Inflammatory macrophage treated with lipopolysaccharide for 1 hour (primary cell): ENCODE data around the gene S100A14.
"Not testable (repeated sequence)": the region's sequence is repeated elsewhere in the genome, so short reads cannot be mapped to it uniquely, and the experiment has no call there.

Source experiments
- DNase-seq, 2 donors: peaks; one replicate each; pipeline ENCODE4 v3.0.0-alpha.2; 2020 to 2022

Gene S100A14

DNA sequence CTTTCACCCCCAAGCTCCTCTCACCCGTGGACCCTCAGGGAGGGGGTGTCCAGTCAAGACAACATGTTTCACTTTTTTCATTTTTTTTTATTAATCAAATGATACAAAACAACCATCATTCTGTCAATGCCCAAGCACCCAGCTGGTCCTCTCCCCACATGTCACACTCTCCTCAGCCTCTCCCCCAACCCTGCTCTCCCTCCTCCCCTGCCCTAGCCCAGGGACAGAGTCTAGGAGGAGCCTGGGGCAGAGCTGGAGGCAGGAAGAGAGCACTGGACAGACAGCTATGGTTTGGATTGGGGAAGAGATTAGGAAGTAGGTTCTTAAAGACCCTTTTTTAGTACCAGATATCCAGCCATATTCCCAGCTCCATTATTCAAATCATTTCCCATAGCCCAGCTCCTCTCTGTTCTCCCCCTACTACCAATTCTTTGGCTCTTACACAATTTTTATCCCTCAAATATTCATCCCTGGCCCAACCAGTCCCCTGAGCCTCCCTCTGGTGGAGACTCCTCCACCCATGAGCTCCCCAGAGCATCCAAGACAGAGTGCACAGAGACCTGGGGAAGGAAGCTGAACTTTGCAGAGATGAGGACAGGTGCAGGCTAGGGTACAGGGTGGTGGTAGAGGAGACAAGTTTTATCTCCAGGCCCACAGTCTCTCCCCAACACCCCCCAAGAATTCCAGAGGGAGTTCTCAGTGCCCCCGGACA lies 1.8 kb downstream of the S100A14 start:
- no peak for DNase-seq

DNA sequence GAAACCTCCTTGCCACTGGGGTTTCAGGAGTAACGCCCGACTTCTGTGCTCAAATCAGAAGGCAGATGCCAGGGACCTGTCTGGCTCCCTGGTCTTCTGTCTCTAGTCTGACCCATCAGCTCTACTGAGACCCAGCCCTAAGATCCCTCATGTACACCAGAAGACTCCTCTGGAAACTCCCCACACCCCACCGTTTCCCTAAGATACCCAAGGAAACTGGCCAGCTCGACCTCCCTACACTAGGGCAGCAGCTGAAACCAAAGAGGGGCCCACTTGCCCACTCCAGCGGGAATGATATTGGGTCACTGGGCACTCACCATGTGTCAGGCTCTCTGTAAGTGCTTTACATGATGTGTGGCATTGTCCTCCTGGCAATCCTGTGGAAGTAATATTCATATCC lies 2.7 kb downstream of the S100A14 start:
- DNase-seq: no peak

DNA sequence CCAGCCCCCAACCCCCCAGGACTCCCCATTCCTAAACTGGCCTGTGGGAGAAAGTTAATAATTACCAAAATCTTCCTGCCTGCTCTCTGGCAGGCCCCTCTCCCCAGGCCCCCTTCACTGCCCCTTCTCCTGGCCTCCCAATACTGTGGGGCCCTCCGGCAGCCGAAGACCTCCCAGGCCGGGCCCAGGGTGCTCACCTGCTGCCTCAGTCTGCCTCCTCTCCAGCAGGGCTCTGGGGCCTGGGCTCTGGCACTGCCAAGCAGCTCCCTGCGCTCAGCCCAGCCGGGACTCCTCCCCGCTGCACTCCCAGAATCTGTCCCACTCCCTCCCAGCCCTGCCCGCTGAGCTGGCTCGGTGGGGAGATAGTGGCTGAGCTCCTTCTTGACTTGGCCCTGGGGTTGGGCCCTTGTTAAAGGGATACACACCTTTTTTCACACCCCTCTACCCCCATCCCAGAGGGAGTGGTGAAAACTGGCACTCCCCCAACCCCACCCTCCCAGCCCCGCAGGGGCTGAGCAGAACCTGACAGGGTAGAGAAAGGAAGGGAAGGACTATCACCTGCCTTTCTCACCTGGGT lies 3.3 kb downstream of the S100A14 start, which contains the start of gene S100A16:
Gene S100A16, minus strand, starts transcription at position 383 of the 577 bp plus-strand sequence. CDS start 4,986 bp downstream, outside the sequence.
- DNase-seq: no peak

DNA sequence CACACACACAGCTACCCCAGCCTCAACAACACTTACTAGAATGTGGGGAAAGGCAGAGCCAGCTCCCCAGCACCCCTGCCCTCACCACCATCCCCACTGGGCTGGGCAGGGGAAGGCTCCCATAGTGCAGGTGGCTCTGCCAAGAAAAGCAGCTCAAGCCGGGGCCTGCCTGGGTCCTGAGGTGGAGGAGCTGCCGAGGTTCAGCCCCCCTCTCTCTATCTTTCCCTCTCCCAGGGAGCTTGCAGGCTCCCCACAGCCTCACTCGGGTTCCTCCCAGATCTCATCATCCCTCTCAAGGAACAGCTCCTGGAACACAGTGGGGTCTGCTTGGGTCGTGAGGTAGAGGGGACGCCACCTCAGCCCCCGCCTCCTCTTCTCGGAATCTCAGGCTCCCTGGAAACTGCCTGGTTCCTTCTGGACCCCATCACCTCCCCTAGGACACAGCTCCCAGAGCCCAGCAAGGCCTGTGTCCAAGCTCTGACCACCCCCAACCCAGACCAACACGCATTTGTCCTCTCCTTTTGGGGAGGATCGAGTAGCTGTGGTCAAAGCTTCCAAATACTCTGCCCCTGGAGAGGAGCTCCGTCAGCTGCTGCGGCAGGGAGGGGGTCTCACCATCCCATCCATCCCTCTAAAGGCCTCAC lies 3.9 kb downstream of the S100A14 start:
- DNase-seq: no peak

DNA sequence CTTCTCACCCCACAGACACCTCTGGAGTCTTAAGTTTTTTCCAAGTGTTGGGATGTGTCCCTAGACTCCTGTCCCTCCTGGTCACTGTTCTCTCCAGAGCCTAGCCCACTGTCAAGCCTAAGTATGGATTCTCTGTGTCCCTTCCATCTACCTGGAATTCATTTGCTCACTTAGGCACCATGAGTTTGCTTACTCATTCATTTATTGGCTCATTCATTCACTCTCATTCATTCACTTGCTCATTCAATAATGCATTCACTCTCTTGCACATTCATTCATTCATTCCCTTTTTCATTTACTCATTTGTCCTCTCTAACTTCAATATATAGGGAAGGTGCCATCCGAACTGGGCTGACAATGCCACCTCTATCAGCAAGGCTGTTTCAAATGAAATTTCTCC lies 4.8 kb downstream of the S100A14 start:
- DNase-seq: no peak

DNA sequence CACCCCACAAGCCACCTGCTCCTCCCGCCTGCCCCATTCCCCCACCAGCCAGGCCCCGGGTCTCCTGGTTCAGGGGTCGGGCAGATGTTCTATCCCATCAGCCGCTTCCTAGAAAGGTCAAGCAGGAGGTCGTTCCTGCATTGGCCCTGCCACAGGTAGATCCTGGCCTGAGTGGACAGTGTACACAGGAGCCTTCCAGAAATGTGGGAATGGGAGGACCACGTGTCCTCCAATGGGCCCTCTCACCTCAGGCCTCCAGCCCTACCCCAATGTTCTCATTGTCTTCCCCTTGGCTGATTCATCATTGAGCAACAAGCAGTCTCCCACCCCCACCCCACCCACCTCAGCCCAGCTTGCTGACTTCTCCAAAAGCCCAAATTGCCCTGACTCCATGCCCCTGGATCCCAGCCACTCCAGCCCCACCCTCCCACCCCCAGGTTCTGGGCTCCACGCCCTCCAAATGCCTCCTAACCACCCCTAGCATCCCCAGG lies 5.3 kb downstream of the S100A14 start:
- DNase-seq: peak; percentile 62 to 78

DNA sequence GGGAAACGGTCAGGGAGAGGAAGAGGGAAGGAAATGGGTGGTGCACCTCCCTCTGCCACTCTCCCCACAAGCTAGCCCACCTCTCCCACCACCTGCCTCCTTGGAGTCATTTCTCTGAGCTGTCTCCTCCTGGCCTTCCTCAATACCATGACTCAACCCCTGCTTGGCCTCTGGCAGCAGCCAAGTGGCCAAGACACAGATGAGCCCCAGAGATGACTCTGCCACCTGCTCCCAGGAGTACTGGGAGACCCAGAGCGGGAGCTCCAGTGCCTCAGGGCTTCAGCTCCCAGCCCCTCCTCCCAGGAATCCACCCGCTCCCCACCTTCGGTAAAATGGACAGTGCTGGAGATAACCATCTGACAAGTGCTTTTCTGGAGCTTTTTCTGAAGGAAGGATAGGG lies 5.8 kb downstream of the S100A14 start:
- peak; percentile 29 to 51 for DNase-seq

DNA sequence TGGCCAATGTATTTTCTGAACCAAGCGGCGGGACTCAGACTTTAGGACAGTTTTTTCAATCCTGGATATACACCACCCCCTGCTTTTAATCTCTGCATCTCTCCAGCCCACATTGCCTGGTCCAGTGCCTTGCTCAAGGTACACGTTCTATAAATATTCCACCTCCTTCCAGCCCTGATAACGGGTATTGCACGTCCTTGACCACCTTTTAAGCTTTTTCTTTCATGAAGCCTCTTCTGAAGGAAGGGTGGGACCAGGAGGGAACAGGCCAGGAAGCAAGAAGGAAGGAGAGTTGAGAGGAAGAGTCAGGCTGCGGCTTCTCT lies 6.6 kb downstream of the S100A14 start:
- DNase-seq: no peak

DNA sequence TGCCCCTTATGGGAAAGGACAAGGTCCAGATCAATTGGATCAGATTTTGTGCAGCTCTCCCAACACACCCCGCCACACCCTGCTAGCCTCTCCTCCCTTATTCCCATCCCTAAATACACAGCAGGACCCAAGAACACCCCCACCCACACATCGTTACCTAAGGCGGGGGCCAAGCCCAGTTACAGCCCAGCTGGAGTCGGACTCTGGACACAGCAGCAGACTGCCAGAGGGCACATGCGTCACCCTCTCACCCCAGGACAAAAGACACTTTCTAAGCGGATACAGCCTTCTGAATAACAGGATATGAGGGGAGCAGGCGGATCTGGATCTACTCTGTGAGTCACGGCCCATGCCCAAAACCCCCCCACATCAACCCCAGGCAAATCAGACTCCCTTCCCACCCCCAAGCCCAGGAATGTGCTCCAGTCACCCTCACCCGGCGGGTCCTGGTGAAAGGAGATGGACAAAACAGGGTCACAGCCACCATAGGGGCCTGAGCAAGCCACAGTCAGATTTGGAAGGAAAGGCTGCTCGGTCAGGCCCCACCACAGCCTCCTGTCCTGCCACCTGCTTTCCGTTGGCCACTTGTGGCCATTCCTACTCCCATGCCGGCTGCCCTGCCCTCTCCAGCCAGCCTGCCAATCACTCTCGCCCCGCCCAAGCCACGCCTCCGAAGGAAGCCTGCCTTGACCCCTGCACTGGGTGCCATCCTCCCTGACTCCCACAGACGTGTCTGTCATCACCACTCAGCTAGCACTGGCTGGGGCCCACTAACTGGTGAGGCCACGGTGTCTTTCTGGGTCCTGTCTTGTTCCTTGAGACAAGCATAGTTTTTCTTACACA lies 7.2 kb downstream of the S100A14 start:
- DNase-seq: peak; percentile 80 to 85

DNA sequence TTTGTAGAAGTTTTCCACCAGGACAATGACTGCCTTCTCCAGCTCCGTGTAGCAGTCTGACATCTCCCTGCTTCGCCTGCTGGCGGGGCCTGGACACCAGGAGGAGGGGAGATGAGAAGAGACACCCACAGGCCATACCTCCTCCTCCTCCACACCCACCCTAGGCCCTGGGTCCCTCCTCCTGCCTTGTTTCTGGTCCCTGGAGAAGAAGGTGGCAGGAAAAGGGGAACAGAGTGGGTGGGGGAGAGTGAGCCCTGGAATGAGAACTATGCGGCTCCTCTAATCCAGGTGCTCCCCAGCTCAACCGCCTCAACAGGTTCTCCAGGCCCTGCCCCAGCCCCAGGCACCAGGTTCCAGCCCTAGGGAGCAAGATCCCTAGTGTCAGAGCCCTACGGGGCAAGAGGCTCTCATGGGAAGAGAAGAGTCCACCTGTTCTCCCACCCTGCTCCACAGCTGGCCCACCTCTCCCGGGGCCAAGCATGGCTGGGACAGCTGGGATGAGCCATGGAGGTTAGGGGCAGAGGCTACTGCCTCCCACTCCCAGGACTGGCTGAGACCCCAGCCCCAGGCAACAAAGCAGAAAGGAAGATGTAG lies 7.9 kb downstream of the S100A14 start:
- DNase-seq: no peak

DNA sequence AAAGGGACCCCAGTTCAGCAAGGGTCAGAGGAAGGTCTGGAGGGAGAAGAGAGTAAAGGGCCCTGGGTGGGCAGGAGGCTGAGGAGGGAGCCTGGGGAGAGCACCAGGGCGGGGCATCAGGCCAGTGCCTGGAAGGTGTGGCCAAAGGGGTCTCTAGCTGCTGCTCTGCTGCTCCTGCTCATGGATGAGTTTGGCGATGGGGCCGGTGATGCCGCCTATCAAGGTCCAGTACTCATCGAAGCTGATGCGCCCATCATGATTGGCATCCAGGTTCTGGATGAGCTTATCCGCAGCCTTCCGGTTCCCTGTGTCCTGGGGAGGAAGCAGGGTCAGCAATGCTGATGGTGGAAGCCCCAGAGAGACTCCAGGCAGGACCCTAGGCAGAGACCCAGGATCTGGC lies 8.7 kb downstream of the S100A14 start:
- no peak for DNase-seq

DNA sequence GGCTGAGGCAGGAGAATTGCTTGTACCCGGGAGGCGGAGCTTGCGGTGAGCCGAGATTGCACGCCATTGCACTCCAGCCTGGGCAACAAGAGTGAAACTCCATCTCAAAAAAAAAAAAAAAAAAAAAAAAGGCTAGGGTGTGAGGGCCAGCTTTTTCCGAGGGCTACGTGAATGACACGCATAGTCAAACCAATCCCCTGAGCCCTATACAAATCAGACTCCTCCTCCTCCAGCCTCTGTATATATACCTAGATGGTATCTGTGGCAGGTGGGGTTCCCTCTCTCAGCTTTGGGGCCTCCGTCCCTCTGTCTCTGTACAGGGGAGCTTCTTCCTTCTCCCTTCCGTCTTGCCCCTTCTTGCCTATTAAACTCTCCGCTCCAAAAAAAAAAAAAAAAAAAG lies 9.9 kb downstream of the S100A14 start:
- DNase-seq: no peak

DNA sequence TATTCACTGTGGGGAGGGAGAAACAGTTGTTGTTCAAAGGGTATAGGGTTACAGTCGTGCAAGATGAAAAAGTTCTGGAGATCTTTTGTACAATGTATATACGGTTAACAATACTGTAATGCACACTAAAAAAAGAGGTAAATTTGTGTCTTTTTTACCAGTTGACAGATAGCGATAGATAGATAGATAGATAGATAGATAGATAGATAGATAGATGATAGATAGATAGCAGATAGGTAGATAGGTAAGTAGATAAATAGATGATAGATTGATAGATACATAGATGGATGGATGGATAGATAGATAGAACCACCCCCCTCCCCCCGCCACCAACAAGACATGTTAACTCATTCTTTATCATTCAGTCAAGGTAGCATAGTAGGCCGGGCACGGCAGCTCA lies 13.4 kb downstream of the S100A14 start:
- no peak for DNase-seq

DNA sequence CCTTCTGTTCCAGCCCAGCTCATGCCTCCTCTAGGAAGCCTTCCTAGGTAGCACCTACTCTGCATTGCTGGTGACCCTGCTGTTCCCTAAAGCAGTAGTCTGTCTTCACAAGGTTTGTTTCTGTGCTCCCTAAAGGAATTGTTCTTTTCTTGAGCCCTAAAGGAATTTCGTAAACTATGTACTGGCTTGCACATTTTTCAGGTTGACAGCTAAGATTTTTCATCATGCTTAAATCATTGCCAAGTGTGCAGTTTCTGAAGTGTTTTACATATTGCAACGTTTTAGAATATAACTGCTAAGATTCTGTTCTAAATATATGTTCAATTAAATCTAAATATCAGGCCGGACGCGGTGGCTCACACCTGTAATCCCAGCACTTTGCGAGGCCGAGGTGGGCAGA lies 16.3 kb downstream of the S100A14 start:
- no peak for DNase-seq

DNA sequence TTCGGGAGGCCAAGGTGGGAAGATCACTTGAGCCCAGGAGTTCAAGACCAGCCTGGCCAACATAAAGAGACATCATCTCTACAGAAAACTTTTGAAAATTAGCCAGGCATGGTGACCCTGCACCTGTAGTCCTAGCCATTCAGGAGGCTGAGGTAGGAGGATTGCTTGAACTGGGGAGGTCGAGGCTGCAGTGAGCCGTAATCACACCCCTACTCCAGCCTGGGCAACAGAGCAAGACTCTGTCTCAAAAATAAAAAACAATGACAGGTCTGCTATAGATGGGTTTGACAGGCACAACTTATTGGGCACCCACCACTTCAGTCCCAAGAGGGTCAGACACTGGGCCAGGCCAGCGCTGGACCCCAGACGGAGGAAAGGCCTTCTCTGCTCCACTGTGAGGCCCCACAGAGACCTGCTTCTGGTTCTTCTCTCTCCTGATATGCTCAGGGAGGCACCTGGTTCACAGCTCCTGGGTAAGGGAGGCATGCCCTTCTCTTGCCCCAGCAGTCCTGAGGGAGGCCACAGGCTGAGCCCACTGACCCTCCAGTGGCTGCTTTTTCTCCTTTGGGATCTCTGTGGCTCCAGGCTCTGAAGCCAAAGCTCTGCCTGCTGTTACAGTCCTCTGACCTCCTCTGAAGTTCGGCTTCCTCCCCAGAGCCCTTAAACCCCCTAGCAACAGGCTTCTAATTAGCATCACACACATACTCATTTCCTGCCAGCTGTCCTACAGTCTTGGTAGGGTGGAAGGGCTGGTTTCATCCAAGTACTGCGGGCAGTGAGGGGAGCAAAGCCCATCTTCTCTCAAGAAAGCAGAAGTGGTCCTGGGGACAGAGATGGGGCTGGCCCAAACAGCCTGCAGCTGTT lies 17.6 kb downstream of the S100A14 start:
- DNase-seq: peak; percentile 21 to 43

DNA sequence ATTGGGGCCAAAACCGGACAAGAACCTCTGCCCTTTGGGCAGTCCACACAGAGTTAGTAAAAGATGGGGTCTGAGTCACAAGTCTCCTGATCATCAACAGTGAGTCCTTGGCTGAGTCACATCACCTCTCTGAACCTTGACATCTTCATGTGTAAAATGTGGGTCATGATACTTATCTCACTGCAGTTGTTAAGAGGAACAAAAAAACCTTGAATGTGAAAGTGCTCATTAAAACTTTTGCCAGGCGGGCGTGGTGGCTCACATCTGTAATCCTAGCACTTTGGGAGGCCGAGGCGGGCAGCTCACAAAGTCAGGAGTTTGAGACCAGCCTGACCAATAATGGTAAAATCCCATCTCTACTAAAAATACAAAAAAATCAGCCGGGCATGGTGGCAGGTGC lies 18.9 kb downstream of the S100A14 start:
- DNase-seq: peak; percentile 48 to 83

DNA sequence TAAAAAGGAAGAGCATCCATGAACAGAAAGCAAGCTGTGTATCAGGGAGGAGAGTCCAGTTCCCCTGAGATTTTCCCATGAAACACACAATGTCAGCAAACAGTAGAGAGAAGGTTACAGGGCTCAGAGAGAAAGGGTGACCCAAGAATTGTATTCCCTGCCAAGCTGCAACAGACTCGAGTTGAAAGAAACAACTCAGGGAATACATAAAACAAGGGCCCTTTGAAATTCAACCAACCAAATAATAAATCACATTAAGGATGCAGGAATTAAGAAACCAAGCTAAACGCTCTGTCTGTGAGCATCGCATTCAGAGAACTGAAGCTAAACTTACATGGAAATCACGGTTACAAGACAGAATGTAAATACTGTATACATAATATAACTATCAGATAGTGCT lies 23.4 kb downstream of the S100A14 start:
- DNase-seq: no peak

DNA sequence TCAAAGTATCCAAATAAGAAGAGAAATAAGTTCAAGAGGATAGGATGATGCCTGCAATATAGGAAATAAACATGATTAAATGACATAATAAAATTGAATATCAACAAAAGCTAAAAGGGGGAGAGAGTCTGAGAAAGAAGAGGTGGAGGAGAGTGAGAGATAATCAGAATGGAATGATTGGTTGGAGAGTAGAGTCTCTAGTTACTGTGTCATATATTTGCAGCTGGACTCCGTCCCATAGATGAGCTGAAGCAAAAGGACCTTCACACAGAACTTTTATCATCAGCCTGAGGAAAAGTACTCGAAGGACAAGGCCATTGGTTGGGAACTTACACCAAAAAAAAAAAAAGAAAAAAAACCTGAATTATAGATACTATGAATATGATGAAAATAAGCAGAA lies 27.6 kb downstream of the S100A14 start:
- DNase-seq: no peak

DNA sequence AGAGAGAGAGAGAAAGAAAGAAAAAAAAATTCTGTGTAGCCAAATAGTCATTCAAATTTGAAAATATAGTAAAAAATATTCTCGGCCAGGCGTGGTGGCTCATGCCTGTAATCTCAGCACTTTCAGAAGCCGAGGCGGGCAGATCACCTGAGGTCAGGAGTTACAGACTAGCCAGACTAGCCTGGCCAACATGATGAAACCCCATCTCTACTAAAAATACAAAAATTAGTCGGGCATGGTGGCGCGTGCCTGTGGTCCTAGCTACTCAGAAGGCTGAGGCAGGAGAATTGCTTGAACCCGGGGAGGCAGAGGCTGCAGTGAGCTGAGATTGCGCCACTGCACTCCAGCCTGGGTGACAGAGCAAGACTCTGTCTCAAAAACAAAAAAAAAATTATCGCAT lies 28.1 kb downstream of the S100A14 start:
- DNase-seq: not testable (repeated sequence)

DNA sequence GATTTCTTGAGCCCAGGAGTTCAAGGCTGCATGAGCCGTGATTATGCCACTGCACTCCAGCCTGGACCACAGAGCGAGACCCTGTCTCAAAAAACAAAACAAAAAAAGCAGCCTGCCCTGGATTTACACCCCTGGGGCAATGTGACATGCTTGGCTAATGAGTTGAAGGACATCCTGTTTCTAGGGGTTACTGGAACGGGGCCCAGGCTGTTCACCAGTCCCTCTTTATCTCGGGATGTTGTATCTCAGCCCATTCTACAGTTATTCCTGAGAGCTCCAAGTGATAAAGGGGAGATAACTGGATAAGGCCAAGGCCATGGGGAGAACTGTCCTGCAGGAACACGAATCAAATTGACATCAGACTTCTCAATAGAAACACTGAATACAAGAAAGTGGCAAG lies 28.8 kb downstream of the S100A14 start:
- DNase-seq: no peak

DNA sequence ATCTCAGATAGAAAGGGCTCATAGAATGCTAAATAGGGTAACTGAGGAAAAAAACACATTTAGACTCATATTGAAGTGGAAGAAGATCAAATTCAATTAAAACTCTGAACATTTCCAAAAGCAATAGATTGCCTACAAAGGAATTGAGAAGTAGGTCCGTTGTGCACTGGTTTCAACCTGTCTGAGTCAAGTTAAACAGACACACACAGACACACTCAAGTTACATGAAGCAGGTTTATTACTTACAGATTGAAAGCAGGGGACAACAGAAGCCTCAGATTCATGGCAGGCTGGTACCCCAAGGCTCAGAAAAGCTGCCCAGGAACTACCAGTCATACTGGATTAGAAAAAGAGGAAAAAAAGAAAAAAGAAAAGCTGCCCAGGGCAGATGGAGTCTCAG lies 29.8 kb downstream of the S100A14 start:
- DNase-seq: no peak

DNA sequence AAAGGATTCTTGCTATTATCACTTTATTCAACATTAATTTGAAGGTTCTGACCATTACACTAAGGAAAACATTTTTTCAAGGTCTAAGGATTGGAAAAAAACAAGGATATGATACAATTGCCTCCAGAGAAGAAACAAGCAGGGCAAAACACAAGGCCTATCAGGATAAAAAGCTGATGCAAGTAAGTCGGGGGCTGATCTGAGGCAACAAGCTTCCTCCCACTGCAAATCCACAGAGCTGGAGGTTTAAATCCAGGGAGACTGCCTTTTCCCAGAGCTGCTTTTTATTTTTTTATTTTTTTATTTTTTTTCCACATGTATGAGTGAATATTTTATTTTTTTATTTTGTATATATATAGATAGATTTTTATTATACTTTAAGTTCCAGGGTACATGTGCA lies 31.1 kb downstream of the S100A14 start:
- DNase-seq: no peak
